SU-DHL-6 (cell line): ENCODE measurements around the gene DRC1.

Experiments
- H2AFZ ChIP-seq: fragments of 200-600 bp; sonication (generic); 2 replicates; pipeline ENCODE4 v1.6.1; 2014; ENCODE audit warnings: low read depth, mild to moderate bottlenecking, moderate library complexity, mixed read lengths, antibody characterized with exemption, low read length; ENCODE audit not compliant: severe bottlenecking
- H3F3A ChIP-seq: fragments of 200-600 bp; shearing (Covaris generic); 2 replicates; pipeline ENCODE4 v1.6.0; 2016; ENCODE audit warnings: antibody characterized with exemption, mild to moderate bottlenecking; ENCODE audit not compliant: insufficient read depth
- H3K27ac ChIP-seq: fragments of 200-600 bp; sonication (generic); 2 replicates; pipeline ENCODE4 v1.5.1; 2016; ENCODE audit warnings: low read depth, mild to moderate bottlenecking, low read length, moderate library complexity, mixed read lengths
- H3K27me3 ChIP-seq: fragments of 200-600 bp; sonication (generic), shearing (Covaris generic); 2 replicates; pipeline ENCODE4 v1.6.0; 2014; ENCODE audit warnings: mild to moderate bottlenecking, low read length
- H3K36me3 ChIP-seq: fragments of 200-600 bp; sonication (generic); 2 replicates; pipeline ENCODE4 v1.6.1; 2014; ENCODE audit warnings: mild to moderate bottlenecking, low read length, mixed read lengths
- H3K4me2 ChIP-seq: fragments of 300-600, 200-600 bp; shearing (Covaris generic), sonication (generic); 2 replicates; pipeline ENCODE4 v1.6.0; 2014; ENCODE audit warnings: low read length, low read depth, mild to moderate bottlenecking; ENCODE audit not compliant: poor library complexity, severe bottlenecking
- H3K4me3 ChIP-seq: fragments of 200-600 bp; sonication (generic); 2 replicates; pipeline ENCODE4 v1.5.1; 2014; ENCODE audit warnings: antibody characterized with exemption, low read length, mild to moderate bottlenecking, mixed read lengths; ENCODE audit not compliant: insufficient read depth, poor library complexity, severe bottlenecking
- H3K79me2 ChIP-seq: fragments of 200-600 bp; sonication (generic); 2 replicates; pipeline ENCODE4 v1.6.1; 2014; ENCODE audit warnings: mild to moderate bottlenecking, low read length, moderate library complexity; ENCODE audit not compliant: insufficient read depth
- H3K9ac ChIP-seq: fragments of 200-600 bp; sonication (generic); 2 replicates; pipeline ENCODE4 v1.7.0; 2014; ENCODE audit warnings: mild to moderate bottlenecking, low read length
- H3K9me2 ChIP-seq: fragments of 200-600 bp; sonication (generic); replicated peaks from 2 replicates; pipeline ENCODE4 v1.6.1; 2014; ENCODE audit warnings: low read length; ENCODE audit not compliant: insufficient read depth
- H3K9me3 ChIP-seq: fragments of 200-600 bp; sonication (generic); 2 replicates; pipeline ENCODE4 v1.6.1; 2014; ENCODE audit warnings: low read length, mixed read lengths; ENCODE audit not compliant: insufficient read depth
- H4K20me1 ChIP-seq: fragments of 200-600 bp; sonication (generic); 2 replicates; pipeline ENCODE4 v1.6.1; 2014; ENCODE audit warnings: low read depth, mild to moderate bottlenecking, antibody characterized with exemption, low read length, moderate library complexity, mixed read lengths
- EZH2phosphoT487 ChIP-seq: fragments of 200-600 bp; sonication (generic), shearing (Covaris generic); conservative IDR thresholded peaks from 2 replicates; pipeline ENCODE4 v1.6.1; 2018; ENCODE audit warnings: mild to moderate bottlenecking, antibody characterized with exemption, low read length, moderate library complexity, mixed read lengths
- TF ChIP-seq, protein P1 (sequence below): fragments of 200-600 bp; sonication (generic); IDR thresholded peaks from one replicate; pipeline ENCODE4 v1.5.1; 2017; ENCODE audit warnings: antibody characterized with exemption, mild to moderate bottlenecking, low read length, moderate library complexity; ENCODE audit not compliant: insufficient read depth, poor library complexity, severe bottlenecking

Gene DRC1

GRCh38 chr2:26473796-26474195, 72.1 kb downstream of the DRC1 start:
- H3K4me3 ChIP-seq = no peak overlapping the region
- H3K36me3 ChIP-seq = no peaks in the 10 kb centered on the region
- no peaks in the 10 kb centered on the region for H3K27me3 ChIP-seq
- no peaks in the 10 kb centered on the region for H3K79me2 ChIP-seq
- H3K9me2 ChIP-seq = no peaks in the 10 kb centered on the region
- no peak overlapping the region for H3K9ac ChIP-seq
- H3F3A ChIP-seq = no peaks in the 10 kb centered on the region
- H4K20me1 ChIP-seq = no peaks in the 10 kb centered on the region
- H3K27ac ChIP-seq = no peak overlapping the region
- TF ChIP-seq, protein P1, sequence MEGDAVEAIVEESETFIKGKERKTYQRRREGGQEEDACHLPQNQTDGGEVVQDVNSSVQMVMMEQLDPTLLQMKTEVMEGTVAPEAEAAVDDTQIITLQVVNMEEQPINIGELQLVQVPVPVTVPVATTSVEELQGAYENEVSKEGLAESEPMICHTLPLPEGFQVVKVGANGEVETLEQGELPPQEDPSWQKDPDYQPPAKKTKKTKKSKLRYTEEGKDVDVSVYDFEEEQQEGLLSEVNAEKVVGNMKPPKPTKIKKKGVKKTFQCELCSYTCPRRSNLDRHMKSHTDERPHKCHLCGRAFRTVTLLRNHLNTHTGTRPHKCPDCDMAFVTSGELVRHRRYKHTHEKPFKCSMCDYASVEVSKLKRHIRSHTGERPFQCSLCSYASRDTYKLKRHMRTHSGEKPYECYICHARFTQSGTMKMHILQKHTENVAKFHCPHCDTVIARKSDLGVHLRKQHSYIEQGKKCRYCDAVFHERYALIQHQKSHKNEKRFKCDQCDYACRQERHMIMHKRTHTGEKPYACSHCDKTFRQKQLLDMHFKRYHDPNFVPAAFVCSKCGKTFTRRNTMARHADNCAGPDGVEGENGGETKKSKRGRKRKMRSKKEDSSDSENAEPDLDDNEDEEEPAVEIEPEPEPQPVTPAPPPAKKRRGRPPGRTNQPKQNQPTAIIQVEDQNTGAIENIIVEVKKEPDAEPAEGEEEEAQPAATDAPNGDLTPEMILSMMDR = no peak
- TF ChIP-seq EZH2phosphoT487 = no peak
- no peaks in the 10 kb centered on the region for H3K9me3 ChIP-seq
- H3K4me2 ChIP-seq = no peak overlapping the region
- H2AFZ ChIP-seq = no peak overlapping the region

DNA sequence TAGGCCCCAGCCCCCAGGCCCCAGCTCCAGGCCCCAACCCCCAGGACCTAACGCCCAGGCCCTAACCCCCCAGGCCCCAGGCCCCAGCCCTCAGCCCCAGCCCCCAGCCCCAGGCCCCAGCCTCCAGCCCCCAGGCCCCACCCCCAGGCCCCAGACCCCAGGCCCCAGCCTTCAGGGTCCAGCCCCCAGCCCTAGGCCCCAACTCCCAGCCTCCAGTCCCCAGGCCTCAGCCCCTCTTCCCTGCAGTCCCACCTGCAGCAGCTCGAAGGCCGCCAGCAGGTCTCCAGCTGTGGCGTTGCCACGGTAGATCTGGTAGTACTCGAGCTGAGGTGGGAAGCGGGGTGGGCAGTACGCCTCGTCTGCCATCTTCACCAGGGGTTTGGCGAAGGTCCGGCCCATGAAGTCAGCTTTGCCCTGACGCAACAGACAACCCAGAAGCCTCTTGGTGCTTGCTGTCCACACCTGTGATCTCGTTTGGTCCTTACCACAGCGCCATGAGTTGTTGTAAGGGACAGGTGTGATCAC, 72.6 kb downstream of the DRC1 start:
- no peak overlapping the region for H3K4me3 ChIP-seq

GRCh38 chr2:26475037-26475436, 73.3 kb downstream of the DRC1 start:
- H3K4me3 ChIP-seq = no peak overlapping the region
- no peaks in the 10 kb centered on the region for H3K9me3 ChIP-seq
- no peak overlapping the region for H2AFZ ChIP-seq
- no peaks in the 10 kb centered on the region for H4K20me1 ChIP-seq
- H3K27me3 ChIP-seq = no peaks in the 10 kb centered on the region
- no peak overlapping the region for H3K4me2 ChIP-seq
- no peaks in the 10 kb centered on the region for H3K36me3 ChIP-seq
- H3F3A ChIP-seq = no peaks in the 10 kb centered on the region
- no peak for TF ChIP-seq EZH2phosphoT487
- no peaks in the 10 kb centered on the region for H3K79me2 ChIP-seq
- H3K9me2 ChIP-seq = no peaks in the 10 kb centered on the region
- H3K27ac ChIP-seq = no peak overlapping the region
- H3K9ac ChIP-seq = no peak overlapping the region

More for the DNA sequence above, 72.6 kb downstream of the DRC1 start:
- no peaks in the 10 kb centered on the region for H3K79me2 ChIP-seq
- H3K9me3 ChIP-seq = no peaks in the 10 kb centered on the region
- no peak overlapping the region for H2AFZ ChIP-seq
- TF ChIP-seq EZH2phosphoT487 = no peak
- TF ChIP-seq, protein P1 = no peak
- no peaks in the 10 kb centered on the region for H3K9me2 ChIP-seq
- H3K9ac ChIP-seq = no peak overlapping the region
- no peak overlapping the region for H3K27ac ChIP-seq
- no peaks in the 10 kb centered on the region for H4K20me1 ChIP-seq
- H3F3A ChIP-seq = no peaks in the 10 kb centered on the region
- H3K27me3 ChIP-seq = no peaks in the 10 kb centered on the region
- no peaks in the 10 kb centered on the region for H3K36me3 ChIP-seq
- no peak overlapping the region for H3K4me2 ChIP-seq

DNA sequence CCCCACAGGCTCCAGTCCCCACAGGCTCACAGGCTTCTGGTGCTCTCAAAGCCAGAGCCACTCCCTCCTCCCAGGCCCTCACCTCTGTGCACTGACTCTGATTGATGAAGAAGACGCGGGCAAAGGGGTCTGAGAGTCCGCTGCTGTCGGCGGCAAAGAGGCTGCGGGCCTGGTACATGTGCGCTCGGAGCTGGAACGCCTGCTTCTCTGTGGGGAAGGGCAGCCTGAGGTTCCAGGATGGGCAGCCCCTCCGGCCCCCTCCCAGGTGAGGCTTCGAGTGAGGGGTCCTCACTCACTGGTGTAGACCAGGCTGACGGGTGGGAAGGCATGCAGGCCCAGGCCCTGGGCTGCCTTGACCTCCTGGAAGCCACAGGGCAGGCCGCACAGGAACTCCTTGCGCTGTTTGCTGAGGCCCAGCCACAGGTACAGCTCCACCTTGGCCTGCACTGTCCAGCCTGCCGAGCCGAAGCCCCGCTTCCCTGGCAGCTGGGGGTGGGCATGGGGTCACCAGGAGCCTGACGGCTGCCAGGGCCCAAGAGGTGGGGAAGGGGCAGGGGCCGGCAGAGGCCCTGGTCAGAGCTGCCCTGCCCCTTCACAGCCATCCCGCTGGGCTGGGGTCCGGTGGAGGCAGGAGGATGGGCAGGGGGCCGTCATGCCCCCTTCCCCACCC, 74.2 kb downstream of the DRC1 start:
- no peak overlapping the region for H3K4me2 ChIP-seq
- no peaks in the 10 kb centered on the region for H3K36me3 ChIP-seq
- H3K27me3 ChIP-seq = no peaks in the 10 kb centered on the region
- no peaks in the 10 kb centered on the region for H3K79me2 ChIP-seq
- no peaks in the 10 kb centered on the region for H3K9me3 ChIP-seq
- H3K4me3 ChIP-seq = no peak overlapping the region
- H2AFZ ChIP-seq = no peak overlapping the region
- no peak overlapping the region for H3K27ac ChIP-seq
- TF ChIP-seq, protein P1 = no peak
- TF ChIP-seq EZH2phosphoT487 = no peak
- no peak overlapping the region for H3K9ac ChIP-seq
- no peaks in the 10 kb centered on the region for H3K9me2 ChIP-seq
- H3F3A ChIP-seq = no peaks in the 10 kb centered on the region
- no peaks in the 10 kb centered on the region for H4K20me1 ChIP-seq
